ENCODE data around the gene SLC24A3. TPM values are rescaled to one million over a fixed set of nuclear protein-coding genes. Genes with fewer than 3 reads are reported as not detected.

SLC24A3 gene
- polyA plus RNA-seq, 1 experiment: 1.7 TPM

GRCh38 chr20:19515074-19515473 is 302.6 kb downstream of the SLC24A3 start:
- no peak for DNase-seq (ENCODE audit: low read depth)
- no peak for TF ChIP-seq CTCF (IDR thresholded peaks at IDR 0.05; ENCODE audit: insufficient read depth, low read depth, low read length)
- CTCF ChIA-PET: no interaction called here
- POLR2A ChIA-PET: no interaction called here
- Histone ChIP-seq H3K27me3 (ENCODE audit: control insufficient read depth, insufficient read depth, low read length) (no peaks in the 10 kb centered on the region), H3K4me3 (ENCODE audit: low read depth, low read length) (no peak overlapping the region), H3K36me3 (ENCODE audit: control insufficient read depth, insufficient read depth, low read length) (no peaks in the 10 kb centered on the region)

GRCh38 chr20:19519466-19519865 is 307.0 kb downstream of the SLC24A3 start:
- CTCF ChIA-PET: no interaction called here
- Histone ChIP-seq H3K4me3 (ENCODE audit: low read depth, low read length) (no peak overlapping the region), H3K36me3 (ENCODE audit: control insufficient read depth, insufficient read depth, low read length) (no peaks in the 10 kb centered on the region), H3K27me3 (ENCODE audit: control insufficient read depth, insufficient read depth, low read length) (no peaks in the 10 kb centered on the region)
- POLR2A ChIA-PET: no interaction called here
- no peak for TF ChIP-seq CTCF (IDR thresholded peaks at IDR 0.05; ENCODE audit: insufficient read depth, low read depth, low read length)
- no peak for DNase-seq (ENCODE audit: low read depth)

GRCh38 chr20:19520261-19520660 is 307.8 kb downstream of the SLC24A3 start:
- Histone ChIP-seq H3K27me3 (ENCODE audit: control insufficient read depth, insufficient read depth, low read length) (no peaks in the 10 kb centered on the region), H3K4me3 (ENCODE audit: low read depth, low read length) (no peak overlapping the region), H3K36me3 (ENCODE audit: control insufficient read depth, insufficient read depth, low read length) (no peaks in the 10 kb centered on the region)
- no peak for TF ChIP-seq CTCF (IDR thresholded peaks at IDR 0.05; ENCODE audit: insufficient read depth, low read depth, low read length)
- ChIA-PET POLR2A (no interaction called here), CTCF (no interaction called here)
- DNase-seq (ENCODE audit: low read depth): no peak

GRCh38 chr20:19522071-19522801 is 309.8 kb downstream of the SLC24A3 start:
- no peak for DNase-seq (ENCODE audit: low read depth)
- ChIA-PET CTCF (interaction anchor here (0.5 to 1.3 kb wide), 5 partner anchors 9 to 549 kb away, joined by 3 read pairs; no protein-coding TSS in a partner anchor), POLR2A (no interaction called here)
- TF ChIP-seq CTCF (IDR thresholded peaks at IDR 0.05; ENCODE audit: insufficient read depth, low read depth, low read length): no peak
- H3K4me3 ChIP-seq (ENCODE audit: low read depth, low read length): no peak overlapping the region
- no peaks in the 10 kb centered on the region for H3K27me3 ChIP-seq (ENCODE audit: control insufficient read depth, insufficient read depth, low read length)
- H3K36me3 ChIP-seq (ENCODE audit: control insufficient read depth, insufficient read depth, low read length): no peaks in the 10 kb centered on the region

GRCh38 chr20:19522836-19523590 is 310.6 kb downstream of the SLC24A3 start:
- ChIA-PET CTCF (interaction anchor here (1.0 kb wide), 1 partner anchor 316 kb away, joined by 3 read pairs; no protein-coding TSS in a partner anchor), POLR2A (no interaction called here)
- no peak for DNase-seq (ENCODE audit: low read depth)

More at GRCh38 chr20:19522836-19523590, 310.6 kb downstream of the SLC24A3 start:
- TF ChIP-seq CTCF (IDR thresholded peaks at IDR 0.05; ENCODE audit: insufficient read depth, low read depth, low read length): no peak
- no peak overlapping the region for H3K4me3 ChIP-seq (ENCODE audit: low read depth, low read length)
- no peaks in the 10 kb centered on the region for H3K36me3 ChIP-seq (ENCODE audit: control insufficient read depth, insufficient read depth, low read length)
- no peaks in the 10 kb centered on the region for H3K27me3 ChIP-seq (ENCODE audit: control insufficient read depth, insufficient read depth, low read length)

Data from BJ (cell line).